ENCODE measurements around the gene WSB1. TPM values are rescaled to one million over a fixed set of nuclear protein-coding genes. Genes with fewer than 3 reads are reported as not detected.

The WSB1 gene
- total and polyA plus RNA-seq, 2 experiments from 2014 or later = 101 to 108 TPM

DNA sequence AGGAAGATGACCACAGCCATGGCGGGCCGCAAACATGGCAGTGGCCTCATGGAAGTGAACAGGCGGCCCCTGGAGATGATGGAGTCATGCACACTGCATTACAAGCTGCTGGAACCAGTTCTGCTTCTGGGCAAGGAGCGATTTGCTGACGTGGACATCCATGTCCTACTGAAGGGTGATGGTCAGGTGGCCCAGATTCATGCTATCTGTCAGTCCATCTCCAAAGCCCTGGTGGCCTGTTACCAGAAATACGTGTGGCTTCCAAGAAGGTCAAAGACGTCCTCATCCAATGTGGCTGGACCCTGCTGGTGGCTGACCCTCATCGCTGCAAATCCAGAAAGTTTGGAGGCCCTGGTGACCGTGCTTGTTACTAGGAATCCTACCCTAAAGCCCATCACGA lies 13.4 kb upstream of the WSB1 start:
- H3K9me2 ChIP-seq (ENCODE audit: insufficient read depth) = no peaks in the 10 kb centered on the region
- H3K4me1 ChIP-seq (ENCODE audit: insufficient read depth) = peaks cover 7% of the 10 kb centered on the region; the same call in 1 of the 2 replicates
- H3K27me3 Mint-ChIP-seq (ENCODE audit: insufficient read depth, low read depth, poor library complexity) = no peaks in the 10 kb centered on the region
- H3K36me3 Mint-ChIP-seq (ENCODE audit: low read depth) = no peaks in the 10 kb centered on the region
- no peak overlapping the region for H3K4me3 ChIP-seq
- H3K27me3 ChIP-seq (ENCODE audit: insufficient read depth) = no peaks in the 10 kb centered on the region
- no peak overlapping the region for H3K27ac Mint-ChIP-seq
- no peak overlapping the region for H3K4me3 Mint-ChIP-seq
- no peak for ATAC-seq
- no peak overlapping the region for H3K27ac ChIP-seq (ENCODE audit: low read depth)
- no peaks in the 10 kb centered on the region for H3K36me3 ChIP-seq (ENCODE audit: insufficient read depth)
- peaks cover 9% of the 10 kb centered on the region; the same call in 2 of the 3 replicates for H3K4me1 Mint-ChIP-seq
- no peaks in the 10 kb centered on the region for H4K20me1 ChIP-seq (replicated peaks; ENCODE audit: insufficient read depth)
- no peaks in the 10 kb centered on the region for H3F3A ChIP-seq (replicated peaks; ENCODE audit: low read depth)
- no peaks in the 10 kb centered on the region for H3K79me2 ChIP-seq (replicated peaks; ENCODE audit: insufficient read depth)
- no peak overlapping the region for H3K4me2 ChIP-seq
- no peak for DNase-seq (ENCODE audit: low spot score)
- TF ChIP-seq, protein P1, sequence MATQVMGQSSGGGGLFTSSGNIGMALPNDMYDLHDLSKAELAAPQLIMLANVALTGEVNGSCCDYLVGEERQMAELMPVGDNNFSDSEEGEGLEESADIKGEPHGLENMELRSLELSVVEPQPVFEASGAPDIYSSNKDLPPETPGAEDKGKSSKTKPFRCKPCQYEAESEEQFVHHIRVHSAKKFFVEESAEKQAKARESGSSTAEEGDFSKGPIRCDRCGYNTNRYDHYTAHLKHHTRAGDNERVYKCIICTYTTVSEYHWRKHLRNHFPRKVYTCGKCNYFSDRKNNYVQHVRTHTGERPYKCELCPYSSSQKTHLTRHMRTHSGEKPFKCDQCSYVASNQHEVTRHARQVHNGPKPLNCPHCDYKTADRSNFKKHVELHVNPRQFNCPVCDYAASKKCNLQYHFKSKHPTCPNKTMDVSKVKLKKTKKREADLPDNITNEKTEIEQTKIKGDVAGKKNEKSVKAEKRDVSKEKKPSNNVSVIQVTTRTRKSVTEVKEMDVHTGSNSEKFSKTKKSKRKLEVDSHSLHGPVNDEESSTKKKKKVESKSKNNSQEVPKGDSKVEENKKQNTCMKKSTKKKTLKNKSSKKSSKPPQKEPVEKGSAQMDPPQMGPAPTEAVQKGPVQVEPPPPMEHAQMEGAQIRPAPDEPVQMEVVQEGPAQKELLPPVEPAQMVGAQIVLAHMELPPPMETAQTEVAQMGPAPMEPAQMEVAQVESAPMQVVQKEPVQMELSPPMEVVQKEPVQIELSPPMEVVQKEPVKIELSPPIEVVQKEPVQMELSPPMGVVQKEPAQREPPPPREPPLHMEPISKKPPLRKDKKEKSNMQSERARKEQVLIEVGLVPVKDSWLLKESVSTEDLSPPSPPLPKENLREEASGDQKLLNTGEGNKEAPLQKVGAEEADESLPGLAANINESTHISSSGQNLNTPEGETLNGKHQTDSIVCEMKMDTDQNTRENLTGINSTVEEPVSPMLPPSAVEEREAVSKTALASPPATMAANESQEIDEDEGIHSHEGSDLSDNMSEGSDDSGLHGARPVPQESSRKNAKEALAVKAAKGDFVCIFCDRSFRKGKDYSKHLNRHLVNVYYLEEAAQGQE (IDR thresholded peaks at IDR 0.05; ENCODE audit: unreplicated experiment) = no peak
- TF ChIP-seq STAT1 (IDR thresholded peaks at IDR 0.05; ENCODE audit: unreplicated experiment) (no peak), EZH2 (IDR thresholded peaks at IDR 0.05; ENCODE audit: low read depth, unreplicated experiment) (no peak), JUNB (IDR thresholded peaks at IDR 0.05; ENCODE audit: unreplicated experiment) (no peak), EZH2phosphoT487 (IDR thresholded peaks at IDR 0.05; ENCODE audit: unreplicated experiment) (no peak), NANOG (IDR thresholded peaks at IDR 0.05; ENCODE audit: borderline replicate concordance) (no peak)
- TF ChIP-seq, protein P2, sequence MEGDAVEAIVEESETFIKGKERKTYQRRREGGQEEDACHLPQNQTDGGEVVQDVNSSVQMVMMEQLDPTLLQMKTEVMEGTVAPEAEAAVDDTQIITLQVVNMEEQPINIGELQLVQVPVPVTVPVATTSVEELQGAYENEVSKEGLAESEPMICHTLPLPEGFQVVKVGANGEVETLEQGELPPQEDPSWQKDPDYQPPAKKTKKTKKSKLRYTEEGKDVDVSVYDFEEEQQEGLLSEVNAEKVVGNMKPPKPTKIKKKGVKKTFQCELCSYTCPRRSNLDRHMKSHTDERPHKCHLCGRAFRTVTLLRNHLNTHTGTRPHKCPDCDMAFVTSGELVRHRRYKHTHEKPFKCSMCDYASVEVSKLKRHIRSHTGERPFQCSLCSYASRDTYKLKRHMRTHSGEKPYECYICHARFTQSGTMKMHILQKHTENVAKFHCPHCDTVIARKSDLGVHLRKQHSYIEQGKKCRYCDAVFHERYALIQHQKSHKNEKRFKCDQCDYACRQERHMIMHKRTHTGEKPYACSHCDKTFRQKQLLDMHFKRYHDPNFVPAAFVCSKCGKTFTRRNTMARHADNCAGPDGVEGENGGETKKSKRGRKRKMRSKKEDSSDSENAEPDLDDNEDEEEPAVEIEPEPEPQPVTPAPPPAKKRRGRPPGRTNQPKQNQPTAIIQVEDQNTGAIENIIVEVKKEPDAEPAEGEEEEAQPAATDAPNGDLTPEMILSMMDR (conservative IDR thresholded peaks at IDR 0.05; ENCODE audit: low read depth in 2 of 2) = no peak
- H2AFZ ChIP-seq = no peak overlapping the region
- H3K9me3 Mint-ChIP-seq = no peaks in the 10 kb centered on the region

DNA sequence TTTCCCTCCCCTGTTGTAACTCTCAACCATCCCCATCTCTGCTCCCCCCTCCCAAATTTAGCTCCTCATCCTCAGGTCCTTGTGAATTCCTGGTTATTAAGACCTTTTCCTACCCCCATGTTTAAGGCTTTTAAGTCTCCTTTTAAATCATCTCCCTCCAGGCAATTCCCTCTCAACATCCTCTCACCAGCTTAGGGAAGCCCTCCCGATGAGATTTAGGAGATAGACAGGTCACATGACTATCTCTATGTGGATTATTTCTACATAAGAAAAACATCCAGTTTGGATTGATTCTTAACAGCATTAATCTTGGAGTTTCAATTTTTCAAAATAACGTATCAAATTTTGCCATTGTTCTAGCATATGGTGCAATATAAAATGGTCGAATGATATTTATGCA lies 12.5 kb upstream of the WSB1 start:
- no peaks in the 10 kb centered on the region for H4K20me1 ChIP-seq (replicated peaks; ENCODE audit: insufficient read depth)
- no peak overlapping the region for H3K4me3 ChIP-seq
- Mint-ChIP-seq H3K36me3 (ENCODE audit: low read depth) (no peaks in the 10 kb centered on the region), H3K27me3 (ENCODE audit: insufficient read depth, low read depth, poor library complexity) (no peaks in the 10 kb centered on the region), H3K4me1 (peaks cover 9% of the 10 kb centered on the region; the same call in 2 of the 3 replicates), H3K27ac (no peak overlapping the region), H3K9me3 (no peaks in the 10 kb centered on the region), H3K4me3 (no peak overlapping the region)
- no peak overlapping the region for H2AFZ ChIP-seq
- no peak for DNase-seq (ENCODE audit: low spot score)
- no peak for ATAC-seq
- H3K36me3 ChIP-seq (ENCODE audit: insufficient read depth) = no peaks in the 10 kb centered on the region
- H3K4me2 ChIP-seq = no peak overlapping the region
- no peak overlapping the region for H3K27ac ChIP-seq (ENCODE audit: low read depth)
- no peaks in the 10 kb centered on the region for H3K79me2 ChIP-seq (replicated peaks; ENCODE audit: insufficient read depth)
- H3K9me2 ChIP-seq (ENCODE audit: insufficient read depth) = no peaks in the 10 kb centered on the region
- H3K27me3 ChIP-seq (ENCODE audit: insufficient read depth) = no peaks in the 10 kb centered on the region
- peaks cover 7% of the 10 kb centered on the region; the same call in 1 of the 2 replicates for H3K4me1 ChIP-seq (ENCODE audit: insufficient read depth)
- H3F3A ChIP-seq (replicated peaks; ENCODE audit: low read depth) = no peaks in the 10 kb centered on the region
- TF ChIP-seq POLR2AphosphoS5 (IDR thresholded peaks at IDR 0.05; ENCODE audit: low read depth) = no peak
- no peak for TF ChIP-seq EZH2 (IDR thresholded peaks at IDR 0.05; ENCODE audit: low read depth, unreplicated experiment)
- TF ChIP-seq, protein P3, sequence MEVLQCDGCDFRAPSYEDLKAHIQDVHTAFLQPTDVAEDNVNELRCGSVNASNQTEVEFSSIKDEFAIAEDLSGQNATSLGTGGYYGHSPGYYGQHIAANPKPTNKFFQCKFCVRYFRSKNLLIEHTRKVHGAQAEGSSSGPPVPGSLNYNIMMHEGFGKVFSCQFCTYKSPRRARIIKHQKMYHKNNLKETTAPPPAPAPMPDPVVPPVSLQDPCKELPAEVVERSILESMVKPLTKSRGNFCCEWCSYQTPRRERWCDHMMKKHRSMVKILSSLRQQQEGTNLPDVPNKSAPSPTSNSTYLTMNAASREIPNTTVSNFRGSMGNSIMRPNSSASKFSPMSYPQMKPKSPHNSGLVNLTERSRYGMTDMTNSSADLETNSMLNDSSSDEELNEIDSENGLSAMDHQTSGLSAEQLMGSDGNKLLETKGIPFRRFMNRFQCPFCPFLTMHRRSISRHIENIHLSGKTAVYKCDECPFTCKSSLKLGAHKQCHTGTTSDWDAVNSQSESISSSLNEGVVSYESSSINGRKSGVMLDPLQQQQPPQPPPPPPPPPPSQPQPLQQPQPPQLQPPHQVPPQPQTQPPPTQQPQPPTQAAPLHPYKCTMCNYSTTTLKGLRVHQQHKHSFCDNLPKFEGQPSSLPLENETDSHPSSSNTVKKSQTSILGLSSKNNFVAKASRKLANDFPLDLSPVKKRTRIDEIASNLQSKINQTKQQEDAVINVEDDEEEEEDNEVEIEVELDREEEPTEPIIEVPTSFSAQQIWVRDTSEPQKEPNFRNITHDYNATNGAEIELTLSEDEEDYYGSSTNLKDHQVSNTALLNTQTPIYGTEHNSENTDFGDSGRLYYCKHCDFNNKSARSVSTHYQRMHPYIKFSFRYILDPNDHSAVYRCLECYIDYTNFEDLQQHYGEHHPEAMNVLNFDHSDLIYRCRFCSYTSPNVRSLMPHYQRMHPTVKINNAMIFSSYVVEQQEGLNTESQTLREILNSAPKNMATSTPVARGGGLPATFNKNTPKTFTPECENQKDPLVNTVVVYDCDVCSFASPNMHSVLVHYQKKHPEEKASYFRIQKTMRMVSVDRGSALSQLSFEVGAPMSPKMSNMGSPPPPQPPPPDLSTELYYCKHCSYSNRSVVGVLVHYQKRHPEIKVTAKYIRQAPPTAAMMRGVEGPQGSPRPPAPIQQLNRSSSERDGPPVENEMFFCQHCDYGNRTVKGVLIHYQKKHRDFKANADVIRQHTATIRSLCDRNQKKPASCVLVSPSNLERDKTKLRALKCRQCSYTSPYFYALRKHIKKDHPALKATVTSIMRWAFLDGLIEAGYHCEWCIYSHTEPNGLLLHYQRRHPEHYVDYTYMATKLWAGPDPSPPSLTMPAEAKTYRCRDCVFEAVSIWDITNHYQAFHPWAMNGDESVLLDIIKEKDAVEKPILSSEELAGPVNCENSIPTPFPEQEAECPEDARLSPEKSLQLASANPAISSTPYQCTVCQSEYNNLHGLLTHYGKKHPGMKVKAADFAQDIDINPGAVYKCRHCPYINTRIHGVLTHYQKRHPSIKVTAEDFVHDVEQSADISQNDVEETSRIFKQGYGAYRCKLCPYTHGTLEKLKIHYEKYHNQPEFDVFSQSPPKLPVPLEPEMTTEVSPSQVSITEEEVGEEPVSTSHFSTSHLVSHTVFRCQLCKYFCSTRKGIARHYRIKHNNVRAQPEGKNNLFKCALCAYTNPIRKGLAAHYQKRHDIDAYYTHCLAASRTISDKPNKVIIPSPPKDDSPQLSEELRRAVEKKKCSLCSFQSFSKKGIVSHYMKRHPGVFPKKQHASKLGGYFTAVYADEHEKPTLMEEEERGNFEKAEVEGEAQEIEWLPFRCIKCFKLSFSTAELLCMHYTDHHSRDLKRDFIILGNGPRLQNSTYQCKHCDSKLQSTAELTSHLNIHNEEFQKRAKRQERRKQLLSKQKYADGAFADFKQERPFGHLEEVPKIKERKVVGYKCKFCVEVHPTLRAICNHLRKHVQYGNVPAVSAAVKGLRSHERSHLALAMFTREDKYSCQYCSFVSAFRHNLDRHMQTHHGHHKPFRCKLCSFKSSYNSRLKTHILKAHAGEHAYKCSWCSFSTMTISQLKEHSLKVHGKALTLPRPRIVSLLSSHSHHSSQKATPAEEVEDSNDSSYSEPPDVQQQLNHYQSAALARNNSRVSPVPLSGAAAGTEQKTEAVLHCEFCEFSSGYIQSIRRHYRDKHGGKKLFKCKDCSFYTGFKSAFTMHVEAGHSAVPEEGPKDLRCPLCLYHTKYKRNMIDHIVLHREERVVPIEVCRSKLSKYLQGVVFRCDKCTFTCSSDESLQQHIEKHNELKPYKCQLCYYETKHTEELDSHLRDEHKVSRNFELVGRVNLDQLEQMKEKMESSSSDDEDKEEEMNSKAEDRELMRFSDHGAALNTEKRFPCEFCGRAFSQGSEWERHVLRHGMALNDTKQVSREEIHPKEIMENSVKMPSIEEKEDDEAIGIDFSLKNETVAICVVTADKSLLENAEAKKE (CRISPR knock-in tag; IDR thresholded peaks at IDR 0.05) = no peak
- no peak for TF ChIP-seq STAT1 (IDR thresholded peaks at IDR 0.05; ENCODE audit: unreplicated experiment)
- TF ChIP-seq, protein P4, sequence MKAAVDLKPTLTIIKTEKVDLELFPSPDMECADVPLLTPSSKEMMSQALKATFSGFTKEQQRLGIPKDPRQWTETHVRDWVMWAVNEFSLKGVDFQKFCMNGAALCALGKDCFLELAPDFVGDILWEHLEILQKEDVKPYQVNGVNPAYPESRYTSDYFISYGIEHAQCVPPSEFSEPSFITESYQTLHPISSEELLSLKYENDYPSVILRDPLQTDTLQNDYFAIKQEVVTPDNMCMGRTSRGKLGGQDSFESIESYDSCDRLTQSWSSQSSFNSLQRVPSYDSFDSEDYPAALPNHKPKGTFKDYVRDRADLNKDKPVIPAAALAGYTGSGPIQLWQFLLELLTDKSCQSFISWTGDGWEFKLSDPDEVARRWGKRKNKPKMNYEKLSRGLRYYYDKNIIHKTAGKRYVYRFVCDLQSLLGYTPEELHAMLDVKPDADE (IDR thresholded peaks at IDR 0.05) = no peak

All from GM23338 (cell line).